ENCODE results near the gene IL5RA. TPM values are rescaled to one million over a fixed set of nuclear protein-coding genes. Genes with fewer than 3 reads are reported as not detected.

IL5RA gene
- total RNA-seq, 2 donors from 2014 or later: not detected

- Mint-ChIP-seq H3K36me3 (ENCODE audit: low read depth) (peaks cover 83% of the 10 kb centered on the region), H3K4me1 (no peaks in the 10 kb centered on the region)
- H3K36me3 ChIP-seq (ENCODE audit: control insufficient read depth, insufficient read depth, low read length): peaks cover 91% of the 10 kb centered on the region
Observed at GRCh38 chr3:3141939-3142338, 31.8 kb upstream of the IL5RA start.

GRCh38 chr3:3137526-3137925 is 27.4 kb upstream of the IL5RA start:
- no peaks in the 10 kb centered on the region for H3K4me1 ChIP-seq (ENCODE audit: control insufficient read depth, insufficient read depth, low read length)
- no peak for DNase-seq
- H3K27me3 Mint-ChIP-seq (ENCODE audit: insufficient read depth): no peaks in the 10 kb centered on the region
- H3K9me3 Mint-ChIP-seq: no peaks in the 10 kb centered on the region
- peaks cover 62% of the 10 kb centered on the region for H3K36me3 Mint-ChIP-seq (ENCODE audit: low read depth)
- H3K9me3 ChIP-seq (ENCODE audit: control insufficient read depth, low read length): no peaks in the 10 kb centered on the region
- H3K9ac ChIP-seq (ENCODE audit: extremely low read depth, low read length, poor library complexity, severe bottlenecking): no peak overlapping the region
- 97 to 98% methylated on average over 2 to 4 of the region's 6 CpGs for WGBS, 2 experiments (ENCODE audit: insufficient coverage in 1 of 2, insufficient read length in 1 of 2)
- peaks cover 69% of the 10 kb centered on the region for H3K36me3 ChIP-seq (ENCODE audit: control insufficient read depth, insufficient read depth, low read length)
- no peak overlapping the region for H3K4me3 ChIP-seq (ENCODE audit: low read length)
- no peak overlapping the region for H3K27ac ChIP-seq (ENCODE audit: low read depth, low read length)
- no peak for TF ChIP-seq CTCF (conservative IDR thresholded peaks at IDR 0.05)
- H3K27ac Mint-ChIP-seq: no peak overlapping the region
- H3K4me3 Mint-ChIP-seq: no peak overlapping the region
- H3K4me1 Mint-ChIP-seq: peaks cover 2% of the 10 kb centered on the region
- H3K27me3 ChIP-seq (ENCODE audit: control insufficient read depth, insufficient read depth, low read length, poor library complexity, severe bottlenecking): no peaks in the 10 kb centered on the region

More at GRCh38 chr3:3141939-3142338, 31.8 kb upstream of the IL5RA start:
- no peak for TF ChIP-seq CTCF (conservative IDR thresholded peaks at IDR 0.05)
- Mint-ChIP-seq H3K27me3 (ENCODE audit: insufficient read depth) (no peaks in the 10 kb centered on the region), H3K9me3 (no peaks in the 10 kb centered on the region), H3K27ac (no peak overlapping the region), H3K4me3 (no peak overlapping the region)
- H3K27me3 ChIP-seq (ENCODE audit: control insufficient read depth, insufficient read depth, low read length, poor library complexity, severe bottlenecking): no peaks in the 10 kb centered on the region
- no peaks in the 10 kb centered on the region for H3K9me3 ChIP-seq (ENCODE audit: control insufficient read depth, low read length)
- H3K4me3 ChIP-seq (ENCODE audit: low read length): no peak overlapping the region
- no peak overlapping the region for H3K27ac ChIP-seq (ENCODE audit: low read depth, low read length)
- H3K4me1 ChIP-seq (ENCODE audit: control insufficient read depth, insufficient read depth, low read length): no peaks in the 10 kb centered on the region
- no peak overlapping the region for H3K9ac ChIP-seq (ENCODE audit: extremely low read depth, low read length, poor library complexity, severe bottlenecking)
- DNase-seq: no peak

- no peak for TF ChIP-seq CTCF (conservative IDR thresholded peaks at IDR 0.05)
- H3K27ac Mint-ChIP-seq: no peak overlapping the region
- Histone ChIP-seq H3K9ac (ENCODE audit: extremely low read depth, low read length, poor library complexity, severe bottlenecking) (no peak overlapping the region), H3K27me3 (ENCODE audit: control insufficient read depth, insufficient read depth, low read length, poor library complexity, severe bottlenecking) (no peaks in the 10 kb centered on the region), H3K36me3 (ENCODE audit: control insufficient read depth, insufficient read depth, low read length) (peaks cover 60% of the 10 kb centered on the region), H3K9me3 (ENCODE audit: control insufficient read depth, low read length) (peaks cover 8% of the 10 kb centered on the region), H3K27ac (ENCODE audit: low read depth, low read length) (no peak overlapping the region), H3K4me3 (ENCODE audit: low read length) (no peak overlapping the region), H3K4me1 (ENCODE audit: control insufficient read depth, insufficient read depth, low read length) (no peaks in the 10 kb centered on the region)
- no peaks in the 10 kb centered on the region for H3K27me3 Mint-ChIP-seq (ENCODE audit: insufficient read depth)
- 92 to 100% methylated on average over 2 to 4 of the region's 4 CpGs for WGBS, 2 experiments (ENCODE audit: insufficient coverage in 1 of 2, insufficient read length in 1 of 2)
- H3K36me3 Mint-ChIP-seq (ENCODE audit: low read depth): peaks cover 54% of the 10 kb centered on the region
- no peak overlapping the region for H3K4me3 Mint-ChIP-seq
- no peak for DNase-seq
- peaks cover 4% of the 10 kb centered on the region for H3K9me3 Mint-ChIP-seq
- H3K4me1 Mint-ChIP-seq: peaks cover 2% of the 10 kb centered on the region
Observed at GRCh38 chr3:3134750-3135448, 24.7 kb upstream of the IL5RA start.

Measured in endodermal cell (in vitro differentiated cells).